HG03378 (cell line): ENCODE results near the gene EBF3.
"Not testable (repeated sequence)": the region's sequence is repeated elsewhere in the genome, so short reads cannot be mapped to it uniquely, and the experiment has no call there.

Experiments used
- ATAC-seq: cut with Tn5 transposase; IDR thresholded peaks from one replicate; pipeline ENCODE4 v1.9.1; 2021; ENCODE audit warnings: mild to moderate bottlenecking, moderate library complexity; ENCODE audit not compliant: unreplicated experiment

Gene EBF3

GRCh38 chr10:129929343-129930292 lies 34.5 kb downstream of the EBF3 start:
- ATAC-seq: no peak

DNA sequence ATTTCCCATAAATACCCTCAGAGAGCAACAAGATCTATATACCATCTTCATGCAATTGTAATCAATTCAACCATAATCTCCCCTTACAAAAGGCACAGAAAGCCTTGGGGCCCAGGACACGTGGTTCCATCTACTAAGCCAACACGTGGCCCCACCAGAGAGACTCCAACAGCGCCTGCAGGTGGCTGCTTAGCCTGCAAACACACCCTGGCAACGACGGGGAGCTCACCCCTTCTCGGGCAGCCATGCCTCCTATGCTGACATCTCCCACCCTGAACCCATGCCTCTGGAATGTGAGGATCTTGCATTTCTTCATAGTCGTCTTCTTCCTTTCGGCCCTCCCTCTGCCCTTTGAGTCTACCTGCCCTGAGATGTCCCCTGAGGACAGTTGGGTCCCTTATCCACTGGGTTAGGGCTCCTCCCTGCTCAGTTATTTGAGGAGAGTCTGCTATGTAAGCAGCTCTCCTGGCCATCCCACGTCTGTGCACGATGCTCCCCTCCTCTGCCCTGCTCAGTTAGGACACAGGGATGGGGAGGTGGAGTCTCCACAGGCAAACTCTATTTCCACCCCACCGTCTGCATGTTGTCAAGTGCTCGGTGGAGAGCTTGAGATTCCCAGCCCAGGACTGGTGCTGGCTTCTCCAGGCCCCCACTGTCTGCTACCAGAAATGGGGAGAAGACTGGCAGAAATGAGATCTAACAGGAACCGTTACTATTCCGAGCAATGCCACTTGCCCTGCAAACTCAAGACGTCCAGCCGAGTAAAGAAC lies 36.5 kb downstream of the EBF3 start:
- ATAC-seq: no peak

DNA sequence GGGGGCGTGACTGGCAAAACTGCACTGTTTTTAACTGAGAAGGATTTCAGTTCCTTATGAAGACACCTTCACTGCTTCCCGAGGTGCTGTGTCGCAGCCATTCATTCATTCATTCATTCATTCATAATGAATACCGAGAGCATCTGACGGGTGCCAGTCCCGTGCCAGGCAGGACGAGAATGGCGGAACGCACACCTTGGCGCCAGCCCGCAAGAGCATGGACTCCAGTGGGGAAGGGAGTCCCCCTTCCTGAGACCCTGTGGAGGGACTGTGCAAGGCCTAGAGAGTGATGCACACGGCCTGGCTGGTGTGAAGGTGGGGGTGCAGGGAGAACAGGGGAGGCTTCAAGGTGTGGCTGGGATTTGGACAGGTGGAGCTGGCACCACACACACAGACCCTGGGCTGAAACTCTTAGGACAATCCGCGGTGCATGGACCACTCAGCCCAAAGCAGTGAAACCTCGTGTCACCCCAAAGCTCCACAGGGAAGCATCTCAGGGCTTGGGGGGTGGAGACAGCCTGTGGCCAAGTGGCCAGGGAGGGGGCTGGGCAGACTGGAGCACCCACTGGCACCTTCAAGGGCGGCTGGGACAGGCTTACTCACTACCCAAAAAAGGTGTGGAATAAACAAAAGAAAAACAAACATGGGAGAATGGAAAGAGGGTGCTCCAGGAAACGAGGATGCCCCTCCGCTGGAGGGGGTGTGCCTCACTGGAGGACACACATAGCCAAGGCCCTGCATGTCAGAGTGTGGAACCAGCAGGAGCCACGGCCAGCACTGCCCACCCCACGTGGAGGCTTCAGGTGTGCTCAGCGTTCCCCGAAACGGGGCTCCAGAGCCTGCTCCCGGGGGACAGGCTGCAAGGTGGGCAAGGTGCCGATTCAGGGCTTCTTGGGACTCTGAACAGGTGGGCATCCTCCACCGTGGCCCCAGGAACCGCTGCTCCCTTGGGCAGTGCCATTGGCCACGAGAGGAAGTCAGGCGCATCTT lies 37.7 kb downstream of the EBF3 start:
- no peak for ATAC-seq

DNA sequence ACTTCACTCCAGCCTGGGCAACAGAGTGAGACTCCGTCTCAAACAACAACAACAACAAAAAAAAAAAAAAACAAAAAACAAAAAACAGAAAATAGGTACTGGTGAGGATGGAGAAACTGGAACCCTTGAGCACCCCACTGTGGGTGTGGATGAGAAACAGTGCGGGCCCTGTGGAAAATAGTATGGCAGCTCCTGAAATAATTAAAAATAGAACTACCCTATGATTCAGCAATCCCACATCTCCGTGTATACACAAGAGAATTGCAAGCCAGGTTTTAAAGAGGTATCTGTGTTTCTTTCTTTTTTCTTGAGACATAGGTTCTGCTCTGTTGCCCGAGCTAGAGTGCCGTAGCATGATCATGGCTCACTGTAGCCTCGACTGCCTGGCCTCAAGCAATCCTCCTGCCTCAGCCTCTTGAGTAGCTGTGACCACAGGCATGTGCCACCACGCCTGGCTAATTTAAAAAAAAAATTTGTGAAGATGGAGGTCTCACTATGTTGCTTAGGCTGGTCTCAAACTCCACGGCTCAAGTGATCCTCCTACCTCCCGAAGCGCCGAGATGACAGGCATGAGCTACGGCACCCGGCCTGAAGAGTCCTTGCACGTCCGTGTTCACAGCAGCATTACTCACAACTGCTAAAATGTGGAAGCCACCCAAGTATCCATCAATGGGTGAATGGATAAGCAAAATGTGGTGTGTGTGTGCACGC lies 39.5 kb downstream of the EBF3 start:
- ATAC-seq: no peak

- ATAC-seq: no peak
These were observed 41.4 kb downstream of the EBF3 start for GRCh38 chr10:129922598-129923123.

DNA sequence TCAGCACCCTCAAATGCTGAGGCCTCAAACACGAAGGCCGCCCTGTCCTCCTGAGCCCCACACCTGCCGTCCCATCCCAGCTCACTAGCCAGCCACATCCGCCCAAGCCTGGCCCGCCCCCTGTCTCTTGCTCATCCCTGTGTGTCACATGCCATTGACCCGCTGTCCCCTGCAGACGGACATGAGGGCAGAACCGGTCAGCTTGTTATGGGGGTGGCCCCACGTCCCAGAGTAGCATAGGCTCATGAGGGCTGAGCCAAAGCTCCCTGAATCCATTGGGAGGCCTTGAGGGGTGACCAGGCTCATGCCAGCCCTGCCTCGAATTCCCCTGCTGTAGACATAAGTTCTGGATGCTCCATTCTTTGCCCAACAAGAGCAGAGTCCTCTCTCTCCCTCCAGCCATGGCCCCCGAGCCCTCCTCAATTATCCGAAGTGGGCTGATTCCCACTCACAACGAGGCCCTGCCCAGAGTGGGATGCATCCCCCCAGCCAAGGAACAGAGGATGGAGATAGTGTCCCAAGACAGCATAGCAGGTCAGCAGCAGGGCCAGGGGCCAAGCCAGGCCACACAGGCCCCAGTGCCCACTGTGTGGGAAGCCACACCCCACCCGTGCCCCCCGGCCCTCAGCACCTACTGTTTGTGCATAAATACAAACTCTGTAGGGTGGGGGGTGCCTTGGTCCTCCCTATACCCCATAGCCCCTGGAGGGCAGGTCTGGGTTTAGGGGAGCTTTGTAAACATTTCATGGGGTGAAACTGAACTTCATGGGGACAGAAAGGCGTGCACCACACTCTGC lies 42.1 kb downstream of the EBF3 start:
- no peak for ATAC-seq

DNA sequence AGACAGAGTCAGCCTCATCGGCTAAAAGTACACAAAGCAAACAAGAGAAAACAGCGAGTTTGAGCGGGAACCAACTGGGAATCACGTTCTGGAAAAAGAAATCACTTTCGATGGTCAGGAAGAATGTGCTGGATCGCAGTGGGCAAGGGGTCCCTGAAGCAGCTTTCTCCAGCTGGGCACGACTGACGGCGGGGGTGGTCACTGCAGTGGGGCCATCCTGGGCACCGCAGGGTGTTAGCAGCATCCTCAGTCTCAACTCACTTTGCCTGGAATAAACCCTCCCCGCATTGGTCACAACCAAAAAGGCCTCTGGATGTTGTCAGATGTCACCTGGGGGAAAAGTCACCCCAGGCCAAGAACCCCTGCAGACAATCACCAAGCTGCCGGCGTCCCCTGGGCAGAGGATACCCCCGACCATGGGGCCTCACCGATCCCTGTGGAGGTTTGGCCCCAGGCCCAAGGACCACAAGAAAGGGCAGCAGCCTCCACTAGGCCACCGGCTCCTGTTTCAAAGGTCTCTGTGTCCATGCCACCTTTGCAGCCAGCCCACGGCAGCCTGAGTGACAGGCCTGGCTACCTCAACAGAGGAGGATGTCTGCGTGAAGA lies 42.9 kb downstream of the EBF3 start:
- no peak for ATAC-seq

- ATAC-seq: not testable (repeated sequence)
These were observed 43.9 kb downstream of the EBF3 start for GRCh38 chr10:129920187-129920586.

- no peak for ATAC-seq
These were observed 44.7 kb downstream of the EBF3 start for GRCh38 chr10:129919358-129919757.

DNA sequence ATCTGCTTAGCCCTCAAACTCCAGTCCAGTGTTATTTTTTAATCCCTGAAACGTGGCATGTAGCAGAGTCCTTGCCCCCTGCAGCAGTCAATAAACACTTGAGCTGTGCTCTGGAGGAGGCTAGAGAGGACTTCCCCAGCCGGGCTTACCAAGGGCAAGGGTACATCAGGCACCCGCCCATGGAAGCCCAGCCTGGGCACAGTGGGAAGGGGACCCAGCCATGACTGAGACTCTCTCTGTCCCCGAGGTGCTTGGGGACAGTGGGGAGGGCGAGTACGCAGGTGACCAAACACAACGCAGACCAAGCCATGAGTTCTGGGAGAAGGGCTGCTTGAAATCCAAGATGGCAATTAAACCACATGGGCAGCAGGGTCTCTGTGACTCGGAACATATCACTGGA lies 45.2 kb downstream of the EBF3 start:
- ATAC-seq: no peak

DNA sequence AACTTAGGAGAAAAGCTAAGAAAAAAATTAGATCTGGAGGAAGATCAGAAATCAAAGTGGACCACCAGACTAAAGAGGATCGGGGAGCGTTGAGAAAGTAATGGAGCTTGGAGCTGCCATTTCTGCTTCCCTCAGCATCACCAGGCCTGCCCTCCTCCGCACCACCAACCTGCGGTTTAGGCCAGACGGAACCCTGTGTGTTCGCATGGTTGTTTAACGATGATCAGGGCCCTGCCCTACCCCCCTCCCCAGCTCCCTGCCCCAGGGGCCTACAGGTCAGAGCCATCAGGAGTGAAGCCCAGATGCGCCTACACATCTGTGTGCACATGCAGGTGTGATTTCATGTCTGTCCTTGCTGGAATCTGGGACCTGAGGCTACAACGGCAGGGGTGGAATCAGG lies 45.7 kb downstream of the EBF3 start:
- no peak for ATAC-seq

- ATAC-seq: no peak
These were observed 46.1 kb downstream of the EBF3 start for GRCh38 chr10:129917936-129918335.

DNA sequence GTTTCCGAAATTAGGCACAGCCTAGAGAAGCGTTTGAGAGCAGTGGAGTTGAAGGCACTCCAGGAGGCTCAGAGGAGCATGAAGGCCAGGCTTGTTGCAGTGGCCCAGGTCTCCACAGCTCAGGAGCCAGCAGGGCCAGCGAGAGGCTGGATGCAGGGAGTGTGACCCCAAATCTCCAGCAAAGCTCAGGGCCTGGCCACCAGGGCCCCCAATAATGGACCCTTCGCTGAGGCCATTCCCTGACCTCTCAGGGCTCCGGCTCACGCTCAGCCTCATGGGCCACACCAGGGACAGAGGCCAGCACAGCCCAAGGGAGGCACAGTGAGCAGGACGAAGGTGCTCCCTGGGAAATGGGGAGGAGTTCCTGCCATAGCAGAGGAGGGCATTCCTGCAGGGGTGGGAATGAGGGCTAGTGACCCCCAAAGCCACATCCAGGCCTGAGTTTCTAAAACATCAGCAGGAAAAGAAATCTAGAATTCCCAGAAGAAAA lies 47.5 kb downstream of the EBF3 start:
- no peak for ATAC-seq

- ATAC-seq: no peak
These were observed 48.3 kb downstream of the EBF3 start for GRCh38 chr10:129915526-129916378.

DNA sequence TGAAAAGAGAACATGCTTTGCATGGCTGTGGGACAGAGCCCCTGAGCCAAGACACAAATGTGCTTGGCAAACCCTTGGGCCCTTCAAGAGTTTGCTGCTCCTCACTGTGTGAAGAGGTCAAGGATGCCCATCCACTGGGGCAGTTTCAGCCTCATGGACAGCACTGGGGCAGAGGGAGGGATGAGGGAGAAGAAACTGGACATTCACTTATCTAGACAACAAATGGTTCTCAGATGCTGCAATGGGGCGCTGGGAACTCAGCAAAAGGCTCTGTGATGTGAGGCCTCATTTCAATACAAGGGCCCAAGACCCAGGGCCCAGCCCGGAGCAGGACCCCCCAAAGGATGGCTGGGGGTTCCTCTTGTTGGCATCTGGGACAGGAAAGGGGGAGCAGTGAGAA lies 49.1 kb downstream of the EBF3 start:
- no peak for ATAC-seq

- ATAC-seq: no peak
These were observed 49.8 kb downstream of the EBF3 start for GRCh38 chr10:129914153-129914855.
